ENCODE measurements around the gene PIK3R5.

PIK3R5 gene

GRCh38 chr17:8872705-8873435 lies 92.6 kb downstream of the PIK3R5 start:
- Mint-ChIP-seq H3K27me3 (no peaks in the 10 kb centered on the region), H3K9me3 (no peaks in the 10 kb centered on the region), H3K36me3 (ENCODE audit: low read depth) (peaks cover 13% of the 10 kb centered on the region), H3K4me3 (no peak overlapping the region), H3K27ac (peak overlapping the region; percentile 69), H3K4me1 (ENCODE audit: low read depth) (peaks cover 62% of the 10 kb centered on the region)
- intact Hi-C loops (cut with micrococcal nuclease): no loop called here

GRCh38 chr17:8872036-8872704 lies 93.3 kb downstream of the PIK3R5 start:
- no peak overlapping the region for H3K4me3 Mint-ChIP-seq
- intact Hi-C loops (cut with micrococcal nuclease): no loop called here
- peak overlapping the region; percentile 69 for H3K27ac Mint-ChIP-seq
- H3K36me3 Mint-ChIP-seq (ENCODE audit: low read depth): peaks cover 6% of the 10 kb centered on the region
- no peaks in the 10 kb centered on the region for H3K9me3 Mint-ChIP-seq
- H3K27me3 Mint-ChIP-seq: no peaks in the 10 kb centered on the region
- H3K4me1 Mint-ChIP-seq (ENCODE audit: low read depth): peaks cover 69% of the 10 kb centered on the region

- Mint-ChIP-seq H3K27me3 (no peaks in the 10 kb centered on the region), H3K4me3 (no peak overlapping the region), H3K27ac (no peak overlapping the region), H3K36me3 (ENCODE audit: low read depth) (no peaks in the 10 kb centered on the region), H3K4me1 (ENCODE audit: low read depth) (peaks cover 79% of the 10 kb centered on the region), H3K9me3 (no peaks in the 10 kb centered on the region)
- intact Hi-C loops (cut with micrococcal nuclease): no loop called here
Observed at GRCh38 chr17:8871081-8871581, 94.4 kb downstream of the PIK3R5 start.

- Mint-ChIP-seq H3K9me3 (no peaks in the 10 kb centered on the region), H3K27ac (no peak overlapping the region)
- intact Hi-C loops (cut with micrococcal nuclease): no loop called here
Observed at GRCh38 chr17:8870406-8871040, 95.0 kb downstream of the PIK3R5 start.

GRCh38 chr17:8869114-8869815 lies 96.2 kb downstream of the PIK3R5 start:
- H3K27ac Mint-ChIP-seq: no peak overlapping the region
- no peaks in the 10 kb centered on the region for H3K27me3 Mint-ChIP-seq
- H3K4me3 Mint-ChIP-seq: no peak overlapping the region
- intact Hi-C loops (cut with micrococcal nuclease): no loop called here
- peaks cover 15% of the 10 kb centered on the region for H3K36me3 Mint-ChIP-seq (ENCODE audit: low read depth)
- peaks cover 84% of the 10 kb centered on the region for H3K4me1 Mint-ChIP-seq (ENCODE audit: low read depth)
- H3K9me3 Mint-ChIP-seq: no peaks in the 10 kb centered on the region

More at GRCh38 chr17:8870406-8871040, 95.0 kb downstream of the PIK3R5 start:
- Mint-ChIP-seq H3K4me1 (ENCODE audit: low read depth) (peaks cover 83% of the 10 kb centered on the region), H3K4me3 (no peak overlapping the region), H3K36me3 (ENCODE audit: low read depth) (peaks cover 2% of the 10 kb centered on the region), H3K27me3 (no peaks in the 10 kb centered on the region)

- H3K9me3 Mint-ChIP-seq: no peaks in the 10 kb centered on the region
- no peak overlapping the region for H3K4me3 Mint-ChIP-seq
- no peaks in the 10 kb centered on the region for H3K27me3 Mint-ChIP-seq
- H3K36me3 Mint-ChIP-seq (ENCODE audit: low read depth): peaks cover 22% of the 10 kb centered on the region
- intact Hi-C loops (cut with micrococcal nuclease): no loop called here
- peaks cover 82% of the 10 kb centered on the region for H3K4me1 Mint-ChIP-seq (ENCODE audit: low read depth)
- peak overlapping the region; percentile 80 for H3K27ac Mint-ChIP-seq
Observed at GRCh38 chr17:8868529-8868951, 97.0 kb downstream of the PIK3R5 start.

- H3K27me3 Mint-ChIP-seq: no peaks in the 10 kb centered on the region
- H3K4me3 Mint-ChIP-seq: no peak overlapping the region
- H3K9me3 Mint-ChIP-seq: no peaks in the 10 kb centered on the region
- peaks cover 27% of the 10 kb centered on the region for H3K36me3 Mint-ChIP-seq (ENCODE audit: low read depth)
- H3K4me1 Mint-ChIP-seq (ENCODE audit: low read depth): peaks cover 82% of the 10 kb centered on the region
- peak overlapping the region; percentile 80 for H3K27ac Mint-ChIP-seq
- intact Hi-C loops (cut with micrococcal nuclease): no loop called here
Observed at GRCh38 chr17:8868092-8868491, 97.4 kb downstream of the PIK3R5 start.

GRCh38 chr17:8867361-8867981 lies 98.0 kb downstream of the PIK3R5 start, which contains the start of gene PIK3R6:
TSS of gene PIK3R6 (minus strand) at chr17:8867674. CDS start at chr17:8849794, 17,880 bp downstream.
- intact Hi-C loops (cut with micrococcal nuclease): no loop called here
- no peaks in the 10 kb centered on the region for H3K27me3 Mint-ChIP-seq

GRCh38 chr17:8865811-8866210 lies 99.7 kb downstream of the PIK3R5 start:
- intact Hi-C loops (cut with micrococcal nuclease): no loop called here
- Mint-ChIP-seq H3K9me3 (no peaks in the 10 kb centered on the region), H3K4me3 (no peak overlapping the region), H3K36me3 (ENCODE audit: low read depth) (peaks cover 36% of the 10 kb centered on the region), H3K27ac (peak overlapping the region; percentile 43), H3K4me1 (ENCODE audit: low read depth) (peaks cover 90% of the 10 kb centered on the region), H3K27me3 (no peaks in the 10 kb centered on the region)

More at GRCh38 chr17:8867361-8867981, 98.0 kb downstream of the PIK3R5 start, which contains the start of gene PIK3R6:
- peaks cover 81% of the 10 kb centered on the region for H3K4me1 Mint-ChIP-seq (ENCODE audit: low read depth)
- H3K27ac Mint-ChIP-seq: peak within 1 kb of the TSS; percentile 80
- peak within 1 kb of the TSS; percentile 87 for H3K4me3 Mint-ChIP-seq
- H3K36me3 Mint-ChIP-seq (ENCODE audit: low read depth): peaks cover 33% of the 10 kb centered on the region
- no peaks in the 10 kb centered on the region for H3K9me3 Mint-ChIP-seq

- H3K36me3 Mint-ChIP-seq (ENCODE audit: low read depth): peaks cover 36% of the 10 kb centered on the region
- intact Hi-C loops (cut with micrococcal nuclease): no loop called here
- H3K4me1 Mint-ChIP-seq (ENCODE audit: low read depth): peaks cover 93% of the 10 kb centered on the region
- H3K27ac Mint-ChIP-seq: peak overlapping the region; percentile 43
- no peak overlapping the region for H3K4me3 Mint-ChIP-seq
- H3K27me3 Mint-ChIP-seq: no peaks in the 10 kb centered on the region
- no peaks in the 10 kb centered on the region for H3K9me3 Mint-ChIP-seq
Observed at GRCh38 chr17:8865385-8865784, 100.1 kb downstream of the PIK3R5 start.

GRCh38 chr17:8862213-8863056 lies 103.1 kb downstream of the PIK3R5 start:
- Mint-ChIP-seq H3K36me3 (ENCODE audit: low read depth) (peaks cover 36% of the 10 kb centered on the region), H3K4me1 (ENCODE audit: low read depth) (peaks cover 87% of the 10 kb centered on the region), H3K4me3 (no peak overlapping the region), H3K27ac (no peak overlapping the region), H3K27me3 (no peaks in the 10 kb centered on the region), H3K9me3 (no peaks in the 10 kb centered on the region)
- intact Hi-C loops (cut with micrococcal nuclease): no loop called here

- Mint-ChIP-seq H3K27me3 (no peaks in the 10 kb centered on the region), H3K4me1 (ENCODE audit: low read depth) (peaks cover 87% of the 10 kb centered on the region), H3K4me3 (no peak overlapping the region), H3K9me3 (no peaks in the 10 kb centered on the region), H3K36me3 (ENCODE audit: low read depth) (peaks cover 39% of the 10 kb centered on the region), H3K27ac (peak overlapping the region; percentile 87)
- intact Hi-C loops (cut with micrococcal nuclease): no loop called here
Observed at GRCh38 chr17:8861495-8862181, 103.9 kb downstream of the PIK3R5 start.

Data from dendritic cell treated with granulocyte-macrophage colony-stimulating factor and Interleukin-4, amounts not matched to agents 40 ng/mL and 50 ng/mL, for 4 days (primary cell).